SKM-1 (cell line): ENCODE data around the gene DLX4.

Source experiments
- DNase-seq: peaks from one replicate; lab custom pipeline; 2025; ENCODE audit not compliant: unreplicated experiment; lab: John Stamatoyannopoulos, UW

DLX4 gene

GRCh38 chr17:49946964-49947584, 21.9 kb upstream of the DLX4 start:
- DNase-seq, result no peak

- no peak for DNase-seq
Measured at GRCh38 chr17:49949634-49950033, 19.4 kb upstream of the DLX4 start.

- no peak for DNase-seq
Measured at GRCh38 chr17:49951362-49952082, 17.5 kb upstream of the DLX4 start.

- peak; percentile 42 for DNase-seq
Measured at GRCh38 chr17:49952209-49952911, 16.6 kb upstream of the DLX4 start.

- no peak for DNase-seq
Measured at GRCh38 chr17:49952912-49953497, 16.0 kb upstream of the DLX4 start.

GRCh38 chr17:49955157-49955556, 13.8 kb upstream of the DLX4 start:
- DNase-seq, result no peak

GRCh38 chr17:49956780-49957179, 12.2 kb upstream of the DLX4 start:
- DNase-seq, result no peak

- DNase-seq, result no peak
Measured at GRCh38 chr17:49957350-49957749, 11.6 kb upstream of the DLX4 start.

- no peak for DNase-seq
Measured at GRCh38 chr17:49958723-49959122, 10.3 kb upstream of the DLX4 start.

- DNase-seq, result peak; percentile 42
Measured at GRCh38 chr17:49959183-49959935, 9.6 kb upstream of the DLX4 start.

- DNase-seq, result no peak
Measured at GRCh38 chr17:49962599-49963308, 6.2 kb upstream of the DLX4 start.

- no peak for DNase-seq
Measured at GRCh38 chr17:49963309-49963625, 5.7 kb upstream of the DLX4 start.

GRCh38 chr17:49963626-49964302, 5.2 kb upstream of the DLX4 start:
- DNase-seq, result no peak

- DNase-seq, result no peak
Measured at GRCh38 chr17:49964303-49964768, 4.7 kb upstream of the DLX4 start.

GRCh38 chr17:49964769-49965523, 4.0 kb upstream of the DLX4 start:
- DNase-seq, result no peak

- peak; percentile 61 for DNase-seq
Measured at GRCh38 chr17:49965524-49965909, 3.5 kb upstream of the DLX4 start.

GRCh38 chr17:49966767-49967166, 2.2 kb upstream of the DLX4 start:
- no peak for DNase-seq

GRCh38 chr17:49967205-49967604, 1.8 kb upstream of the DLX4 start:
- no peak for DNase-seq
